Fibroblast of pulmonary artery (primary cell): ENCODE data around the gene MTFP1.

Experiments
- DNase-seq: peaks from one replicate; pipeline ENCODE4 v3.0.0-alpha.2; 2010; ENCODE audit warnings: low read depth
- H3K4me3 ChIP-seq: replicated peaks from 2 replicates; pipeline ENCODE4 v1.5.1; 2011; ENCODE audit warnings: low read depth, mild to moderate bottlenecking, control low read depth, low read length, moderate library complexity
- TF ChIP-seq, protein P1 (sequence below): IDR thresholded peaks from 2 replicates; pipeline ENCODE4 v1.5.1; 2011; ENCODE audit warnings: mild to moderate bottlenecking, control low read depth, low read length, inconsistent platforms; ENCODE audit errors: missing control alignments

MTFP1 gene

DNA sequence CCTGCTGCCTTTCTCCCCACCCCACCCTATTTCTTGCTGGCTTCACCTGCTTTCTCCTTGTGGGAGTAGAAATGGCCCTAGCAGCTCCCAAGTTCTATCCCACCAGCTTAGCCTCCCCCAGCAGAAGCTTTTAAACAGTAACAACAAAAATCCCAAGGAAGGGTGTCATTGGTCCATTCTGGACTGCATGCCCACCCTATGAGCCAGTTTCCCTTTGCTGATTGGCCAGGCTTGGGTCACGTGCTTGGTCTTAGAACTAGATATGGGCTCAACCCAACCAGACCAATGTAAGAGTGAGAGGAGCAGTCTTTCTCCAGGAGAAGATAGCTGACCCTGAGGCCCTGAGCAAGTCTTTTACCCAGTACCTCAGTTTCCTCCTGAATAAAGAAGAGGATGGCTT lies 2.3 kb downstream of the MTFP1 start:
- H3K4me3 ChIP-seq: no peak overlapping the region
- DNase-seq: no peak
- TF ChIP-seq, protein P1, sequence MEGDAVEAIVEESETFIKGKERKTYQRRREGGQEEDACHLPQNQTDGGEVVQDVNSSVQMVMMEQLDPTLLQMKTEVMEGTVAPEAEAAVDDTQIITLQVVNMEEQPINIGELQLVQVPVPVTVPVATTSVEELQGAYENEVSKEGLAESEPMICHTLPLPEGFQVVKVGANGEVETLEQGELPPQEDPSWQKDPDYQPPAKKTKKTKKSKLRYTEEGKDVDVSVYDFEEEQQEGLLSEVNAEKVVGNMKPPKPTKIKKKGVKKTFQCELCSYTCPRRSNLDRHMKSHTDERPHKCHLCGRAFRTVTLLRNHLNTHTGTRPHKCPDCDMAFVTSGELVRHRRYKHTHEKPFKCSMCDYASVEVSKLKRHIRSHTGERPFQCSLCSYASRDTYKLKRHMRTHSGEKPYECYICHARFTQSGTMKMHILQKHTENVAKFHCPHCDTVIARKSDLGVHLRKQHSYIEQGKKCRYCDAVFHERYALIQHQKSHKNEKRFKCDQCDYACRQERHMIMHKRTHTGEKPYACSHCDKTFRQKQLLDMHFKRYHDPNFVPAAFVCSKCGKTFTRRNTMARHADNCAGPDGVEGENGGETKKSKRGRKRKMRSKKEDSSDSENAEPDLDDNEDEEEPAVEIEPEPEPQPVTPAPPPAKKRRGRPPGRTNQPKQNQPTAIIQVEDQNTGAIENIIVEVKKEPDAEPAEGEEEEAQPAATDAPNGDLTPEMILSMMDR: no peak

DNA sequence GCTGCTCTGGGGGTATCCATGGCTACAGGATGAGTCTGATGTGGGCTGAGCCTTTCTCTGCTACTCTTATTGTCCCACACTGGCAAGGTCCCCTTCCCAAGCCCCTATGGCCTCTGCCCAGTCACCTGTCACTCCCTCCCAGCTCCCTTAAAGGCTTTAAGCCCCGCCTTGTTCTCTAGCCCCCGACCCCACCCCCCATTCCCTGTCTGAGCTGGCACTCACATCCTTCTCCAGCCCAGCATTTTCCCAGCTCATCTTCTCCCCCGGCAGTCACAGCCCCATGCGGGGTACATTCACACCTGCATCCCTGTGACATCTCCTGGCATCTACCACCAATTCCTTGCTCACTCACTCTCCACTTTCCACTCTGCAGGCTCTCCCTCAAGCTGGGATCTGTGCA lies 4.3 kb downstream of the MTFP1 start:
- H3K4me3 ChIP-seq: no peak overlapping the region
- TF ChIP-seq, protein P1: no peak
- DNase-seq: no peak

DNA sequence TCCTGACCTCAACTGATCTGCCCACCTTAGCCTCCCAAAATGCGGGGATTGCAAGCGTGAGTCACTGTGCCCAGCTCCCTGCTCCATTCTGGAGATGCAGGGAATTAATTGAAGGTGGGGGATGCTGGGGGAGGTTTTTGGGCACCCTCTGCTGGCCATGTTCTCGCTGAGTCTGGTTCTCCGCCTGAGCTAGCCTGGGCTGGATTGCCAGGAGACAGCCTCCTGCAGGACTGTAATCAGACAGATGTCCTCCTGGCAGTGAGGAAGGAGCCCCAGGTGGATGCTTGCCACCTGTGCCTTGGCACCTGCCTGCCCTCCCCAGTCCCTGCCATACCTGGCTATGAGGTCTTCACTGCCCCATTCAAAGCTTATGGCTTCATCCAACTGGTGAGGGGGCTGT lies 5.4 kb downstream of the MTFP1 start:
- no peak overlapping the region for H3K4me3 ChIP-seq
- TF ChIP-seq, protein P1: no peak
- no peak for DNase-seq

DNA sequence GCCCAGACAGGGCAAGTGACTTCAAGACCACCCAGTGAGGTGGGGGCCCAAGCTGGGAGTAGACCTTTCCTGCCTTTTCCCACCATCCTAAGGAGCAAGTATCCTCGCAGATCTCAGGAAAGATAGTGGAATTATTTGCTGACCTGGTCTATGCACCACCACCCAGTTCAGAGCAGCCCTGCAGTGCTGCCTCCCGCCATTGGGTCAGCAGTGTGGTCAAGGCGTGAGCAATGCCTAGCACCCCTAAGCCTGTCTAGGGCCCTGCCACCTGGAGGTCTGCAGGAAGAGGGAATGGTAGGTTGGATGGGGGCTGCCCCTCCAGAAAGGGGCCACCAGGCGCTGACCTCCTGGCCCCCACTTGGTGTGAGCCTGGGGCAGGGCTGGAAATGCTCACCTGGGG lies 6.5 kb downstream of the MTFP1 start:
- no peak overlapping the region for H3K4me3 ChIP-seq
- no peak for DNase-seq
- TF ChIP-seq, protein P1: no peak

DNA sequence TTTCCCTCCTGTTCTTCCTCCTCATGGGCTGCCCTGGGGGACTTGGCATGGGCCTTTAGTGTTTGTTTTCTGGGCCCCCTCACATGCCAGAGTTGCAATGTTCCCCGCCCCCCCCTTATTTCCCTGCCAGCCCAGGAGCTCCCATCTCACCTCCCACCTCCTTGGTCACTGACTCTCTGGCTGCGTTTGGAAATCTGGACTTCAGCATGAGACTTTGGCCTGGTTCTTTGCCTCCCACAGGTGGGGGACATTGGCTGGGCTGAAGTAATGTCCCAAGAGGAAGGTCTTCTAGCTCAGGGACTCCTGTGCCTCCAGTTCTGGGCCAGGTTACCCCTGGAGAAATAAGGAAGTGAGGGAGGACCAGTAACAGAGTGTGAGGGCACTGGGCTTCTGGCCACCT lies 7.0 kb downstream of the MTFP1 start:
- no peak for DNase-seq
- no peak overlapping the region for H3K4me3 ChIP-seq
- TF ChIP-seq, protein P1: no peak

DNA sequence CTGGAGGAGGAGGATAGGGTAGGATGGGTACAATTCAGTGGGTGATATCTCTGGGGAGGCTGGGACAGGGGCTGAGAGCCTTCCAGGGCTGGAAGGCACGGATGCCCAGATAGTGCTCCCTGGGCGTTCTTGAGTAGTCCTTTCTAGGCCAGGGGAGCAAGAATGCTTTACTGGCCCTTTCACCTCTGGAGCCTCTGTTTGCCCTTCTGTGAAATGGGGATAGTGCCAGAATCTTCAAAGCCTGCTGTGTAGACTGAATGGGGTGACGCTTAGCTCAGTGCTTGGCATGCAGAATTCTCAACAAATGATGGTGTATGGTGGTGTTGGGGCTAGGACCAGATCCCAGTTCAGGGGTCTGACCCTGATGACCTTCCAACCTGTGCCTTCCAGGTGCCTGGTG lies 7.7 kb downstream of the MTFP1 start:
- no peak for DNase-seq

DNA sequence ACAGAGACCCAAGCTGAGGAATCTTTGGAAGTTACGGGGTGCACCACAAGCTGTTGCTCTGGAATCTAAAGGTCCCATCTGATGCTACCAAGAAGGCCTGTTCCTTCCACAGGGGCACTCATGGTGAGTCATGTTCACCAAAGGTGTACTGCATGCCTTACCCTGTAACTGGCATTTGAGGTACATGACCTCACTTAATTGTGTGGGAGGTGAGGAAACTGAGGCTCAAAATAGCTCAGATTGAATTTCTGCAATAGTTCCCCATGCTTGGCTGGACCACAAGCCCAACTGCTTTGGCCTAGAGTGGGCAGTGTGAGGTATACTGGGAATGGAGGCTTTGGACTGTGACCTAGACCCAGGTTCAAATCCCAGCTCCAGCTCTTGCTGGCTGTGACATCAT lies 8.2 kb downstream of the MTFP1 start:
- no peak for DNase-seq
- TF ChIP-seq, protein P1: no peak
- H3K4me3 ChIP-seq: no peak overlapping the region

More for the DNA sequence above, 7.7 kb downstream of the MTFP1 start:
- TF ChIP-seq, protein P1: no peak
- H3K4me3 ChIP-seq: no peak overlapping the region
